ENCODE results near the gene KLHL29.

Gene KLHL29

GRCh38 chr2:23639406-23639982 is 254.5 kb downstream of the KLHL29 start:
- no peak for DNase-seq

- no peak for DNase-seq
Observed at GRCh38 chr2:23640711-23641110, 255.7 kb downstream of the KLHL29 start.

GRCh38 chr2:23642516-23642915 is 257.5 kb downstream of the KLHL29 start:
- no peak for DNase-seq

- DNase-seq, result no peak
Observed at GRCh38 chr2:23645230-23645808, 260.3 kb downstream of the KLHL29 start.

- DNase-seq, result no peak
Observed at GRCh38 chr2:23647563-23647962, 262.6 kb downstream of the KLHL29 start.

- DNase-seq, result no peak
Observed at GRCh38 chr2:23649303-23649702, 264.3 kb downstream of the KLHL29 start.

- no peak for DNase-seq
Observed at GRCh38 chr2:23649819-23650218, 264.8 kb downstream of the KLHL29 start.

GRCh38 chr2:23651187-23652080 is 266.5 kb downstream of the KLHL29 start:
- peak; percentile 45 to 58 for DNase-seq

- no peak for DNase-seq
Observed at GRCh38 chr2:23653326-23653725, 268.3 kb downstream of the KLHL29 start.

- DNase-seq, result no peak
Observed at GRCh38 chr2:23654756-23655155, 269.8 kb downstream of the KLHL29 start.

- DNase-seq, result no peak
Observed at GRCh38 chr2:23655934-23656596, 271.1 kb downstream of the KLHL29 start.

- no peak for DNase-seq
Observed at GRCh38 chr2:23656597-23656973, 271.6 kb downstream of the KLHL29 start.

GRCh38 chr2:23657371-23657770 is 272.4 kb downstream of the KLHL29 start:
- no peak for DNase-seq

- DNase-seq, result no peak
Observed at GRCh38 chr2:23657934-23658333, 273.0 kb downstream of the KLHL29 start.

- peak; percentile 68 to 87 for DNase-seq
Observed at GRCh38 chr2:23658466-23658942, 273.5 kb downstream of the KLHL29 start.

- DNase-seq, result no peak
Observed at GRCh38 chr2:23659328-23659727, 274.3 kb downstream of the KLHL29 start.

- DNase-seq, result no peak
Observed at GRCh38 chr2:23659773-23660172, 274.8 kb downstream of the KLHL29 start.

GRCh38 chr2:23660237-23660636 is 275.3 kb downstream of the KLHL29 start:
- DNase-seq, result no peak

GRCh38 chr2:23661276-23662050 is 276.5 kb downstream of the KLHL29 start:
- DNase-seq, result no peak

GRCh38 chr2:23662466-23662865 is 277.5 kb downstream of the KLHL29 start:
- no peak for DNase-seq

GRCh38 chr2:23662941-23663920 is 278.3 kb downstream of the KLHL29 start:
- DNase-seq, result no peak

All from inflammatory macrophage (primary cell).